HEK293T (cell line): ENCODE measurements around the gene SNTG2.

Experiments used
- FOXM1 ChIP-seq: fragments of 450-650 bp; IDR thresholded peaks from 2 replicates; pipeline ENCODE4 v1.6.1; 2017; ENCODE audit warnings: mild to moderate bottlenecking, borderline replicate concordance
- SP1 ChIP-seq: fragments of 450-650 bp; IDR thresholded peaks from 2 replicates; pipeline ENCODE4 v1.6.1; 2017

DNA sequence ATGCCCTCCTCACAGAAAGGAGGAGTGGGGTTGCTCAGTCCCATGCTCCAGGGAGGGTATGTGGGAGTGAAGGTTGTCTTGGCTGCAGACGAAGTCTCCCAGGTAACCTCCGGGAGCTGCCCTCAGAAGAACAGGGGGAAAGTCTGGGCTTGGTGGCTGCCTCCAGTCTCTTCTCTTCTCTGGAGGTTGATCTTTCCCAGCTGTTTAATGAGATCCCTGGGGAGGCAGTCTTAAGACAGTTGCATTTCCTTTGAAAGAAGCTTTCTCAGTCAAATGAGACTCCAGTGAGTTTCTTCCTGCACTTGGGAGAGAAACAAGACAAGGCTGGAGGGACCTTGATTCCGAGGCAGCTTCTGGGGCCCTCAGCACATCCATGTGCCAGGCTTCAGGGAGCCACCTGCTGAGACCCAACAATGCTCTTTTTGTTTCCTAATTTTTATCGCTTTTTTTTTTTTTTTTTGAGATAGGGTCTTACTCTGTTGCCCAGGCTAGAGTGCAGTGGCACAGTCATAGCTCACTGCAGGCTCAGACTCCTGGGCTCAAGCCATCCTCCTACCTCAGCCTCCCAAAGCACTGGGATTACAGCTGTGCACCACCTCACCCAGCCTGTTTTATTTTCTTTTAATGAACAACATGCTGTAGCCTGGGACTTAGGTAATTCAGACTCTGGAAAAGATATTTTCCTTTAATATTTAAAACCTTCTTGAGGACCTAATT lies 390.9 kb downstream of the SNTG2 start:
- TF ChIP-seq FOXM1 = no peak
- TF ChIP-seq SP1 = no peak
